OCI-LY7 (cell line): ENCODE measurements around the gene ACSS1.

Experiments used
- CTCF ChIP-seq: fragments of 200-600 bp; sonication (generic); conservative IDR thresholded peaks from 2 replicates; pipeline ENCODE4 v1.5.1; 2014; ENCODE audit warnings: mild to moderate bottlenecking, antibody characterized with exemption, low read length, moderate library complexity, mixed read lengths
- EZH2phosphoT487 ChIP-seq: fragments of 200-600 bp; sonication (generic); IDR thresholded peaks from 2 replicates; pipeline ENCODE4 v1.6.1; 2018; ENCODE audit warnings: low read depth, borderline replicate concordance, mild to moderate bottlenecking, mixed run types, antibody characterized with exemption, low read length, moderate library complexity, mixed read lengths

- TF ChIP-seq CTCF (no peak), EZH2phosphoT487 (no peak)
These were observed 57.6 kb downstream of the ACSS1 start for GRCh38 chr20:25000268-25000801.
